ENCODE results near the gene NTM.

Gene NTM

GRCh38 chr11:131884461-131885073 lies 514.2 kb downstream of the NTM start:
- DNase-seq = no peak

DNA sequence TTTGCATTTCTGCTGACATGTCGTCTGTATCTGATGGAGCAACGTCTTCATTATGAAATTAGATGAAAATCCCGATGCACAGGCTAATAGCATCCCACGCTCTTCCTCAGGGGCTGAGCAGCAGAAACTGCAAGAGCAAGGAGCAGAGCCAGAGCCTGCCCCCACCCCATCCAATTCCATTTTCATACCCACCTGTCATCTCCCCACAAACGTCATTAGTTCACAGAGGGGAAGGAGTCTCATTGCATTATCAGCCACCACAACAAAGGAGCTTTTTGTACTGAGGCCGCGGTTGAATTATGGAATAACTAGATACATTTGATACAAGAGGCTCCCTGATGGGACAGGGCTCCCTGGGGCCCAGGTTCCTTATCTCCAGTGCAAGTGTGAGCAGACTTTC lies 515.0 kb downstream of the NTM start:
- DNase-seq = no peak

DNA sequence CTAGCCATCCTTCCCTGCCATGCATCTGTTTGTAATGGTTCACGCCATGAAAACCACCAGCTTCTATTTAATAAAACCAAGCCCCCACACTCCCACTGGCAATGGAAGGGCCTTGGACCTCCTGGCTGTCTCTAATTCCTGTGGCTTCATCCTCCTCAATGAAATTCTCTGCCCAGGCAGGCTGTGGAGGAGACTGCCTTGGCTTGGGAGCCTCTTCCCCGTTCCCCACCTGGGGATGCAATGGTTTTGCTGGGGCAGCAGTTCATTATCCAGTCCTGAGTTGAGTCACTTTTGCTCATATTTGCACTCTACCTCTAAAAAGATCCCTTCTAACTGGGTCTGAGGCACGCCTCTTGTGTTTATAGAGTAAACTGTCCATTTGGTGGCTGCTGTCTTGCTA lies 515.8 kb downstream of the NTM start:
- no peak for DNase-seq

- no peak for DNase-seq
These were observed 517.9 kb downstream of the NTM start for GRCh38 chr11:131888230-131888855.

GRCh38 chr11:131889146-131889577 lies 518.7 kb downstream of the NTM start:
- no peak for DNase-seq

GRCh38 chr11:131889760-131890581 lies 519.6 kb downstream of the NTM start:
- no peak for DNase-seq

DNA sequence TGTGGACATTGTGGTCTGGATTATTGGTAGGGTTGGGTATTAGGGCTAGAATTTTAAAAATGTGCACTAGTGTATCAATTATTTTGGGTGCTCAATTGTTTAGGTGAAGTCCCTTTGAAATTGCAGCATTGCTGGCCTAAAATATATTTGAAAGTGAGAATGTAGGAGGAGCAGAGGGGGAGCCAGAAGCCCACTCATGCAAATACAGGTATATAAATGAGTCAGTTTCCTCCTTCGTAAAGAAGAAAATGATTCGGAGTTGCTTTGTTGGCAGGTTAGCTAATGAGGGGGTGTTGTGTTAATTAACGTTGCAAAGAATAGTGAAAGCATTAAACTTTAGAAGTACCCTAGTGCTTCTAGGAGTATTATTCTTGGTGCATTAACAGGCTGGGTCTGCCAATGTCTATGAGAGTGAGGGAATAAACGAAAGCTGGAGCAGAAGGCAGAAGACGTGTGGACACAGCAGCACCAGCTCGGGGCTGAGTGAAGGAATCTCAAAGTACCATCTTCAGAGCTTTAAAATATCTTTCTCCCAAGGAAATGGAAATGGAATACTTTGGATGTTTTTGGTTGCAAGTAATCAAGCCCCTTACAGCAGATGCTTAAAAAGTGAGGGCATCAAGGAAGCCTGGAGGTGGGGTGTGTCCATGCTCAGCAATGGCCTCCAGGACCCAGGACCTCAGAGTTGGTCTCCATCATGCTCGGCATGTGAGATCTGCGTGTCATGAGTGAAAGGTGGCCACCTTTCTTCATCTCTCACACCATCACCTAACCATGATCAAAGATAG lies 522.9 kb downstream of the NTM start:
- no peak for DNase-seq

DNA sequence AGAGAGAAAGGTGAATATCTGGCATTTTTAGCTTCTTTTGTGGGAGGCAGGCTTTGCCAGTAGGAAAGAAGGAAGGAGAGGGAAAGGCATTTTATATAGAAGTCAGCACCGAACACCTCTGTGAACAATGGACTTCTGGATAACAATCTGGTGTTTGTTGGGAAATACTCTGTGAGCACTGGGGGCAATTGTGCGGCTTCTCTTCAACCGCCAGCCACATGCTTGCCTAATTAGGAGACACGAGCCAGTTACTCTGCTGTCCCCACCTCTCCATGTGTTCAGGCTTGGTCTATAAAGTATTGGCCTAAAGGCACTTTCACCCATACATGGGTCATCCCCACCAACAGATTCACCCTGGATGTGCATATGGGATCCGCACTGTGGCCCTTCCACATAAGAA lies 523.6 kb downstream of the NTM start:
- no peak for DNase-seq

DNA sequence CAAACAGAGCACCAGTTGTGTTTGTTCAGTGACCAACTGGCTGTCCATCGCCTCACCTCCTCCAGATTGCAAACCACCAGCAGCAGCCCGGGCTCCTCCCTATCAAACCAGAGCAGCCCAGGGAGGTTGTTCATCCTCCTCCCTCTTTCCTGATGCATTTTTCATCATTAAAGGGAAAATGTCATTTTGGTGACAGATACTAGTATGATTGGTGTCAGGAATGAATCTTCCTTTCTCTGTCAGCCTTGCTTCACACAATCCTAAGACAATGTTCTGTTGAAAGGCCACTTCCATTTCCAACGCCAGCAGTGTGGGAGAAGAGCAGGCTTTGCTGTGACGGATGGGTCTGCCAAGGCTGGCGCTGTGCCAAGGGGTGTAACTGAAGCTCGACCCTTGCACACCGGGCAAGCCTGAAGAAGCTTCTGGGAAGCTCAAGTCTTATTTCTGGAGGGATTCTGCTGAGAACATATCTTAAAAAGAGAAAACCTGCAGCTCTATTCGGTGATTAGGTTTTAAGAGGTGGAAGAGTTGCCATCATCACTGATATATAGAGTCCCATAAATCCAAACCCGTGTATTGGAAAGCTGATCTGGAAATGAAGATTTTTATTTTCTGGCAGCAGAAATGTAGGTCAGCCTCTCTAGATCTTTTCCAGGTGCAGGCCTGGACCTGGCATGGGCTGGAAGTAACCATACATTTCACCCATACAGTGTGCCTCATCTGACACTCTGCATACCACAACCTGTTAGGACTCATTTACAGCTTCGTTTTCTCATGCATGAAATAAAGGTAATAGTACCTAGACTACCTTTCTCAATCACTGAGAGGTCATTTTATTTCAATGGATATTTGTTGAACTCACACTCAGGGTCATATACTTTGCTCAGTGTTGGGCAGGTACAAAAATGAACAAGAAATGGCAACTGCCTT lies 524.5 kb downstream of the NTM start:
- no peak for DNase-seq

DNA sequence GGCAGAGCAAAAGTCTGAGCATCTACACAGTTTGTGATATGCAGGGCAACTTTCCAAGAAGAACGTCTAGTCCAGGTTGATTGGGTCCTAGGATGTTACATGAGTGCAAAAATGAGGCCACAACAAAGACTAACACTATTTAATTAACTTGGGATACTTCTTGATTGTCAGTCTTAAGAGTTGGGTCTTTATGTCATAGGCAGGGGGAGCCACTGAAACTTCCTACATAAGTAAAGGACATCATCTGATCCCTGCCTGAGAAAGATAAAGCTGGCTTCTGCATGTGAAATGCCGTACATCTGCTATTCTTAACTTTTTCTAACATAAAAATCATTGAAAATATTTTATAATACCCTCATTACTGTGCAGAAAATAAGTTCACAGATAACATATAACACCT lies 525.5 kb downstream of the NTM start:
- no peak for DNase-seq

DNA sequence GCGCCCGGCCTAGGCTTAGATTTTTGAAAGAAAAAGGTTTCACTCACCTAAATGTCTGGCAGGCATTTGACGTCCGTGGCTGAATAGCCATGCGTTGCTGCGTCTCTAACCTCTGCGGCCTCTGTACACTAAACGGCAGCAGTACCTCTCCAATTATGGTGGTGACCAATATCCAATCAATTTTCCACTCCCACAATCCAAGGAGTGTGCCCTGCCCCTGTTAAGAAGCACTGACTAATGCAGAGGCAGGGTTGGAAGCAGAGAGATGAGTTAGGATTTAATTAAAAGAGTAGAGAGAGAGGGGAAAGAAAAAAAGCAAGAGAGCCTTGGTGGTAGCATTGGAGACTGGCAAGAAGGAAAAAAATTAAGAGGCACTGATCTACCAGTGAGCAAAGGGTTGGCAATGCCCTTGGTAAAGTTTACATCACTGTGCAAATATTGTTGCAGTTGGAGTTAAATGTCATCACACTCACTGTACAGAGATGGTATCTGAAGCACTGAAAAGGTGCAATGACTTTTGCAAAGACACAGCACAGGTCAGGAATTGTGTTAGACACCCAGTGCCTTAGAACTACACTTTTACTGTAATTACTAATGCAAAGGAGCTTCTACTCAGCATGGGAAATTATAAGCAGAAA lies 526.7 kb downstream of the NTM start:
- no peak for DNase-seq

DNA sequence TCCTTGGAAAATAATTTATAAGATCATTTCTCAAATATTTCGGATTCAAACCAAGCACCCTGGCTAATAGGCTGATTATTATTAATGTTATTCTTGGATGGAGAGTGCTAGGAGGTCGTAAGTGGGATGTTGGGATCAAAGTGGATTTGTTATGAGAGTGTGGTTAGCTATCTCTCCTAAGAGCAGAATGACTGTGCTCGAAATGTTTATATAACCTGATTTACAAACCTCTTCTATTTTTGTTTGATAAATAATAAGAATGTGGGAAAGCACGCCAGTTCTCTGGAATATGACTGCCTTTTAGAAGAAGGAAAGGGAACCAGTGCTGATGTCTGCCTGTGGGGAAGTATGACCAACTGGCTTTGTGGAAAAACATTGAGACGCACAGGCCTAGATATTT lies 527.5 kb downstream of the NTM start:
- no peak for DNase-seq

- DNase-seq = no peak
These were observed 528.5 kb downstream of the NTM start for GRCh38 chr11:131898949-131899348.

- DNase-seq = no peak
These were observed 529.6 kb downstream of the NTM start for GRCh38 chr11:131899950-131900580.

GRCh38 chr11:131902421-131902820 lies 532.0 kb downstream of the NTM start:
- DNase-seq = no peak

- DNase-seq = no peak
These were observed 532.7 kb downstream of the NTM start for GRCh38 chr11:131903074-131903473.

DNA sequence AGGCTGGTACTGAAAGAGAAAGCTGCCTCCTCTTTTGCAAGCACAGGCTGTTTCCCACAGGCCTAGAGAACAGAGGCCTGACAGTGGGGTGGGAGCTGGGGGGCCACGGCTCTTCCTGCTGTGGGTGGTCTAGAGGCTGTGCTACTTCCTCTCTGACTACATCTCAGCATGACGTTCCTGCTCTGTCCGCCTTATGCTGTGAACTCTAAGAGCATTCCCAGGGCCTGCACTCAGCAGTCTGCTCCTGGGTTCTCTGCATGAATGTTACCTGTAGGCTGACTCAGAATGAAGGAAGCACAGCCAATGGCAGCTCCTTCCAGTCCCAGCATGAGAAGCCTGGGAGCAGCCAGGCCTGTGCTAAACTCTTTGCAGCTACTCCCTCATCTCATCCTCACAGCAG lies 534.3 kb downstream of the NTM start:
- DNase-seq = no peak

DNA sequence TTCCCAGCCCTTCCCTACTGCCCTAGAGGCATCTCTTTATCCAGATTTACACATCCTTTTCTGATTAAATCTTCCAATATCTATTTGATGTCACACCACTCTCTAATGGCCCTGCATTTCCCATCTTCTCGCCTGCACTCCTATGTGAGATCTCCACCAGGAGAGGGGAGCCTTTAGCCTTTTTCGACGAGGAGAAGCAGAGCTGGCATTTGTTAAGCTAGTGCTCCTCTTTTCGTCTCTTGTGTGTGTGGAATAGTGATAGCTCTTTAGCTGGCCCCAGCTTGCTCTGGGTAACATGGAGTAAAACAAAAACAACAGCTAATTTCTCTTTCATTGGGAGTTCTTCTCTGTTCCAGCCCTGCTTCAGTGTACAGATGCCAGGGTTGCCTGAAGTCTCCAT lies 536.5 kb downstream of the NTM start:
- no peak for DNase-seq

GRCh38 chr11:131907371-131907770 lies 537.0 kb downstream of the NTM start:
- no peak for DNase-seq

DNA sequence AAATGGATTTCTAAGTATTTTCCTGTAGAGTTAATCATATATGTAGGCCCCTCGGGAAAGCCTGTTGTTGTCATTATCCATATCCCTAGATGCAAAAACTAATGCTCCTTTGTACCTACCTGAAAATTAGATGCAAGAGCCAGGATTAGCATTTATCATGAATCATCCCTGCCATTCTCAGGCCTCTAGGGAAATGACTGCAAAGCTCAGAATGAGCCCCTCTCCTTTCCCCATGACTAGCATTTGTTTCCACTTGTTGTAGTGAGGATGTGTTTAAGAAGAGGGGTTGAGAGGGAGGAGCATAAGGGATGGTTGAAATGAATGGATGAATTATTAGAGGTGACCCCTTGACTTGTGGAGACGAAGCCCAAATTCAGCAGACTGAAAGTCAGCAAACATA lies 537.9 kb downstream of the NTM start:
- DNase-seq = no peak
